Effector memory CD8-positive, alpha-beta T cell (primary cell): Measurements from ENCODE around the gene CEP112.
"Not testable (repeated sequence)": the region's sequence is repeated elsewhere in the genome, so short reads cannot be mapped to it uniquely, and the experiment has no call there.

Source experiments
- ATAC-seq: fragments of 150-1000 bp; cut with Tn5 transposase; replicated peaks from 2 replicates; pipeline ENCODE4 v1.10.0; 2021; ENCODE audit warnings: mild to moderate bottlenecking, moderate library complexity
- DNase-seq, 3 experiments: peaks; one replicate each; pipeline ENCODE4 v3.0.0; 2021
- H3K27ac Mint-ChIP-seq, 2 donors: one replicate each; pipeline ENCODE4 v1.8.0; 2022; ENCODE audit warnings: mild to moderate bottlenecking in 2 of 2, mixed read lengths in 2 of 2, moderate library complexity in 2 of 2
- H3K27me3 Mint-ChIP-seq, 2 donors: one replicate each; pipeline ENCODE4 v1.8.0; 2022; ENCODE audit warnings: mixed read lengths in 2 of 2
- H3K36me3 Mint-ChIP-seq: one replicate; pipeline ENCODE4 v1.8.0; 2022; ENCODE audit warnings: mild to moderate bottlenecking, moderate library complexity, mixed read lengths; ENCODE audit not compliant: insufficient read depth
- H3K4me1 Mint-ChIP-seq, 2 donors: one replicate each; pipeline ENCODE4 v1.8.0; 2022; ENCODE audit warnings: low read depth in 2 of 2, mixed read lengths in 2 of 2
- H3K4me3 Mint-ChIP-seq, 2 donors: one replicate each; pipeline ENCODE4 v1.8.0; 2022; ENCODE audit warnings: mild to moderate bottlenecking in 2 of 2, mixed read lengths in 2 of 2, moderate library complexity in 2 of 2
- H3K9me3 Mint-ChIP-seq, 2 donors: one replicate each; pipeline ENCODE4 v1.8.0; 2022; ENCODE audit warnings: mixed read lengths in 2 of 2

The CEP112 gene

DNA sequence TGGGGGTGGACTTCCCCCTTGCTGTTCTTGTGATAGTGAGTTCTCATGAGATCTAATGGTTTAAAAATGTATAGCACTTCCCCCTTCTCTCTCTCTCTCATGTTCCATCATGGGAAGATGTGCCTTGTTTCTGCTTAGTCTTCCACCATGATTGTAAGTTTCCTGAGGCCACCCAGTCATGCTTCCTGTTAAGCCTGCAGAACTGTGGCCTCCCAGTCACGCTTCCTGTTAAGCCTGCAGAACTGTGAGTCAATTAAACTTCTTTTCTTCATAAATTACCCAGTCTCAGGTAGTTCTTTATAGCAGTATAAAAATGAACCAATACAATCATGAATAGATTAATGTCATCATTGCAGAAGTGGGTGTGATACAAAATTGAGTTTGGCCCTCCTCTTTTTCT, 383.4 kb downstream of the CEP112 start:
- H3K4me3 Mint-ChIP-seq, DNase-seq, ATAC-seq, H3K4me1 Mint-ChIP-seq, H3K36me3 Mint-ChIP-seq, H3K27ac Mint-ChIP-seq: not testable (repeated sequence)
- Mint-ChIP-seq H3K9me3 (peaks cover 6 to 24% of the 10 kb centered on the region in 2 donors), H3K27me3 (peaks cover 0 to 31% of the 10 kb centered on the region in 2 donors)

DNA sequence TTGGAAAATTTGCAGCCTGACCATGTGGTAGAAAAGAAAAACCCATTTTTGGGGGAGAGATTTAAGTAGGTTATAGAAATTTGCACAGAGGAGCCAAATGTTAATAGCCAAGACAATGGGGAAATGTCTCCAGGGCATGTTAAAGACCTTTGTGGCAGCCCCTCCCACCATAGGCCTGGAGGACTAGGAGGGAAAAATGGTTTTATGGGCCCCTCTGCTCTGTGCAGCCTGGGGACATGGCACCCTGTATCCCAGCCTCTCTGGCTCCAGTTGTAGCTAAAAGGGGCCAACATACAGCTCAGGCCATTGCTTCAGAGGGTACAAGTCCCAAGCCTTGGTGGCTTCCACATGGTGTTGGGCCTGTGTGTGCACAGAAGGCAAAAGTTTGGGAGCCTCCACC, 384.6 kb downstream of the CEP112 start:
- Mint-ChIP-seq H3K27me3 (peaks cover 0 to 37% of the 10 kb centered on the region in 2 donors), H3K4me1 (no peaks in the 10 kb centered on the region)

DNA sequence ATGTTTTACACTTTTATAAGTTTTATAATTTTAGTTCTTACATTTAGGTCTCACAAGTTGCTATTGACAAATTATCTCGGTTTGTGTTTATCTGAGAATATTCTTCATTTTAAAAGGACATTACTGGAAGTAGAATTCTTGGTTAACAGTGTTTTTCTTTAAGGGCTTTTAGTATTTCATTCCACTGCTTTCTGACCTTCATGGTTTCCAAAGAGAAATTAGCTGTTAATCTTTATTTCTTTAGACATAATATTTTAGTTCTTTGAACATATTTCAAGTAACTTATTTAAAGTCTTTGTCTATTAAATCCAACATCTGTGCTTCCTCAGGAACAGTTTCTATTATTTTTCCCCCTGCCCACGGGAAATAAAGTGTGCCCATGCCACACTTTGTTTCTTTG, 390.4 kb downstream of the CEP112 start:
- ATAC-seq (no peak), DNase-seq (no peak)
- Mint-ChIP-seq H3K9me3 (peaks cover 4 to 11% of the 10 kb centered on the region in 2 donors), H3K4me3 (no peak overlapping the region), H3K36me3 (no peaks in the 10 kb centered on the region), H3K27ac (no peak overlapping the region), H3K27me3 (peaks cover 0 to 16% of the 10 kb centered on the region in 2 donors), H3K4me1 (no peaks in the 10 kb centered on the region)

More for the DNA sequence above, 384.6 kb downstream of the CEP112 start:
- DNase-seq (no peak), ATAC-seq (no peak)
- Mint-ChIP-seq H3K36me3 (no peaks in the 10 kb centered on the region), H3K4me3 (no peak overlapping the region), H3K27ac (no peak overlapping the region), H3K9me3 (peaks cover 8 to 31% of the 10 kb centered on the region in 2 donors)

DNA sequence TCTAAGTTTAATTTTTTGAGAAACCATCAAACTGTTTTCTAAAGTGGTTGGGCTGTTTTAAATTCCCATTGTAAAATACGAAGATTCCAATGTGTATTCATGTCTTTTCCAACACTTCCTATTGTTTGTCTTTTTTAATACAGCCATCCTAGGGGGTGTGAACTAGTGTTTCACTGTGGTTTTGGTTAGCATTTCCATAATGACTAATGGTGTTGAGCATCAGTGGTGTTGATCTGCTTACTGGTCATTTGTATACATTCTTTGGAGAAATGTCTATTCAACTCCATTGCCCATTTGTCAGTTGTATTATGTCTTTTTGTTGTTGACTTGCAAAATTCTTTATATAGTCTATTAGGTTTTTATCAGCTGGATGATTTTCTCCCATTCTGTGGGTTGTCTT, 391.3 kb downstream of the CEP112 start:
- ATAC-seq, result no peak
- no peaks in the 10 kb centered on the region for H3K36me3 Mint-ChIP-seq
- DNase-seq, result no peak
- no peak overlapping the region for H3K27ac Mint-ChIP-seq
- H3K4me1 Mint-ChIP-seq, result no peaks in the 10 kb centered on the region
- no peak overlapping the region for H3K4me3 Mint-ChIP-seq
- peaks cover 0 to 9% of the 10 kb centered on the region in 2 donors for H3K27me3 Mint-ChIP-seq
- peaks cover 4 to 10% of the 10 kb centered on the region in 2 donors for H3K9me3 Mint-ChIP-seq

DNA sequence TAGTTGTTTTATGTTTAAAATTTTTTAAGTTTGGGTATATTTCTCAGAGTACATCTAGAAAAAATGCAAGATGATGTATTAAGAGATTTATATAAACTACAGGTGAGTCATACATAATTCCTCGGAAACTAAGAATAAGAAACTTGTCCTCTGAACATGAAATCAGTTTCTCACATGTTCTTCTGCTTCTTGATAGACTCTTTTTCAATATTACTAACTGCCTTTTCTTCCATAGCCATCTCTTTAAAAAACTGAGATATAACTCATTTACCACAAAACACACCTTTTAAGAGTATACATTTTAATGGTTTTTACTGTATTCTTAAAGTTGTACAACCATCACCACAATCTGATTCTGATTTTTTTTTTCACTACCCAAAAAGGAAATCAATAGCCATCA, 392.1 kb downstream of the CEP112 start:
- H3K4me3 Mint-ChIP-seq, result no peak overlapping the region
- H3K27me3 Mint-ChIP-seq, result peaks cover 2 to 10% of the 10 kb centered on the region in 2 donors
- H3K27ac Mint-ChIP-seq, result no peak overlapping the region
- peaks cover 4 to 10% of the 10 kb centered on the region in 2 donors for H3K9me3 Mint-ChIP-seq
- no peak for ATAC-seq
- H3K36me3 Mint-ChIP-seq, result no peaks in the 10 kb centered on the region
- DNase-seq, result no peak
- no peaks in the 10 kb centered on the region for H3K4me1 Mint-ChIP-seq

DNA sequence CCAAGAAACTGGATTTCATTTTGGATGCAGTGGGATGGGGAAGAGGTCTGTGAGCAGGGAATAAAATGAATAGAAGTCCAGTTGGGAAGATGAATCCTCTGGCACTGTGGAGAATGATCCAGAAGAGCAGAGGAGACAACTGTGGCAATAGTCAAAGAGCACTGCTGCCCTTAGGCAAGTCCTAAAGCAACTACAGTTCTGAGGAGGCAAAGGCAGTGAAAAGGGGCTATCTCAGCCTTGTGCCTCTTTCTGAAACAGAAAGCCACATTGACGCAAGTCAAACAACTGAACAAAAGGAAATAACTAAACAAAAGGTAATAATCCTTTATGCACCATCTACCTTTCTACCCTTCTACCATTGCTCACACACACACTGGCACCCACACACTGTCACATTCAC, 392.5 kb downstream of the CEP112 start:
- ATAC-seq (no peak), DNase-seq (no peak)
- H3K9me3 Mint-ChIP-seq, result peaks cover 4 to 10% of the 10 kb centered on the region in 2 donors
- no peaks in the 10 kb centered on the region for H3K36me3 Mint-ChIP-seq
- no peak overlapping the region for H3K4me3 Mint-ChIP-seq
- peaks cover 6 to 14% of the 10 kb centered on the region in 2 donors for H3K27me3 Mint-ChIP-seq
- no peak overlapping the region for H3K27ac Mint-ChIP-seq
- H3K4me1 Mint-ChIP-seq, result peaks cover 0 to 2% of the 10 kb centered on the region in 2 donors

DNA sequence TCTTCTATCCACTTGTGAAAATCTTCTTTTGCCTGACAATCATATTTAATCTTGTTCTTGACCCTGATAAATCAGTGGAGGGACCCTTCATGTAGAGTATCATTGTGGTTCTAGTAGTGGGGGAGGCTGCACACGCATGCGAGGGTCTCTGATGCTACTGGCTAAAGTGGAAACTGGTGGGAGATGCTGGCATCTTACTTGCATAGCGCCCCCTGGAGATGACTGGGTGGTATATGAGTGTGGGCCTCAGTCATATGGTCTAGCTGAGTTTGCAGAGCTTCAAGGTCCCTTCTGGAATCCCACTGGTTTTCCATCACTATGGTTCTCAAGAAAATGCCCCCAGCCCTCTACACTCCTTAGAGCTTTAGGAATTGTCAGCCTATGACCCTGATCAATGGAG, 394.1 kb downstream of the CEP112 start:
- no peak overlapping the region for H3K27ac Mint-ChIP-seq
- H3K9me3 Mint-ChIP-seq, result peaks cover 4 to 8% of the 10 kb centered on the region in 2 donors
- H3K4me1 Mint-ChIP-seq, result peaks cover 0 to 4% of the 10 kb centered on the region in 2 donors
- ATAC-seq, result no peak
- H3K36me3 Mint-ChIP-seq, result no peaks in the 10 kb centered on the region
- H3K27me3 Mint-ChIP-seq, result peaks cover 10 to 15% of the 10 kb centered on the region in 2 donors
- no peak for DNase-seq
- no peak overlapping the region for H3K4me3 Mint-ChIP-seq

DNA sequence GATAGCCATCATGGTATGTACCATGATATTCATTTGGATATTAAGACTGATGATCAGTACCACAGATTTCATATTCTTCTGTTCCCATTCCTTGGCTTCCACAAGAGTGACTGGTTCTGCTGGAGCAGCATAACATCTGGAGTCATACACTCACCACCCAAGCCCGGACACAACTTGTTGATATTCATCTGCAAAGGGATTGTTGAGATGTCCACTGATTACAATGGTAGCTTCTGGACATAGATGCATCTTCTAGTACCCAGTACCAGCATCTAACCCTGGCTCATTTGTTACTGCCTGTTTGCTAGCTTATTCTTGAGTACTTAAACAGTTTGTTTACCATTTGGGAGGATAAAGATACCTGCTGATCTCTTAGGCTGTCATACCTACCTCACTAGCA, 394.8 kb downstream of the CEP112 start:
- H3K4me3 Mint-ChIP-seq, result no peak overlapping the region
- peaks cover 8 to 10% of the 10 kb centered on the region in 2 donors for H3K27me3 Mint-ChIP-seq
- DNase-seq (no peak), ATAC-seq (no peak)
- no peak overlapping the region for H3K27ac Mint-ChIP-seq
- peaks cover 0 to under 1% of the 10 kb centered on the region in 2 donors for H3K9me3 Mint-ChIP-seq
- peaks cover 0 to 4% of the 10 kb centered on the region in 2 donors for H3K4me1 Mint-ChIP-seq
- H3K36me3 Mint-ChIP-seq, result no peaks in the 10 kb centered on the region

DNA sequence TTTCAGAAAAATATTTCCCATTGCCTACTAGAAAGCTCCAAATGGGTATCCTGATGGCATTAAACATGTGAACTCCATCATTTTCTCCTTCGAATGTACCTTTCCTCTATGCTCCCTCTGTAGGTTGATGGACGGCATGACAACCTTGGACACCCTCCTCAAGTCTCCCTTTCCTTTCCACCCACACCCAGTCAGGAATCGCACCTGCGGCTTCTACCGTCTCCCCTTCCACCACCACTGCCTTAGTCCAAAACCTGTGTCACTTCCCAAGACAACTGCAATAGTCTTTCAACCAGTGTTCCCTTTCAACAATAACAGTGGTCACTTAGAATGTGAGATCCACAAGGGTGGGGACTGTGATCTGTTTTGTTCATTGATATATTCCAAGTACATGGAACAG, 397.4 kb downstream of the CEP112 start:
- H3K27ac Mint-ChIP-seq, result no peak overlapping the region
- no peak for ATAC-seq
- H3K9me3 Mint-ChIP-seq, result no peaks in the 10 kb centered on the region
- H3K27me3 Mint-ChIP-seq, result peaks cover 7 to 10% of the 10 kb centered on the region in 2 donors
- no peaks in the 10 kb centered on the region for H3K36me3 Mint-ChIP-seq
- no peak overlapping the region for H3K4me3 Mint-ChIP-seq
- DNase-seq, result no peak
- peaks cover 0 to 4% of the 10 kb centered on the region in 2 donors for H3K4me1 Mint-ChIP-seq

DNA sequence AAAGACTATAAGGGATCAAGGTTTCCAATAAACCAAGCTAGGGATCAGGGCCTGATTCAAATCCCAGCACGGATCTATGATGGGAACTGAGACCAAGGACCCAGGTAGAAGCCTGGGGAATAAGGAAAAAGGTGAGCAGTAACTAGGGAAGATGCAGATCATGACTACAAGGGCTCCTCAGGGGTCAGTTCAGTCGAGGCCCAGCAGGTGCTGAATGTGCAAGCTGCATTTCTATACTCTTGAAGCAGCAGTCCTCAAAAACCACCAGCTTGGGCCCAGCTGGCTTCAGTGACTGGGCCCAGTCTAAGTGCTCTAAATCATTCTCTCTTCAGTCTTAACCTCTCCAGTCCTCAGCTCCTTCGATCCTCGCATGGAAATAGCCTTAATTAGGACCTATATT, 401.7 kb downstream of the CEP112 start:
- H3K27ac Mint-ChIP-seq, result no peak overlapping the region
- DNase-seq, result no peak
- H3K36me3 Mint-ChIP-seq, result no peaks in the 10 kb centered on the region
- peaks cover 10 to 13% of the 10 kb centered on the region in 2 donors for H3K27me3 Mint-ChIP-seq
- ATAC-seq, result no peak
- no peaks in the 10 kb centered on the region for H3K9me3 Mint-ChIP-seq
- peaks cover 0 to 4% of the 10 kb centered on the region in 2 donors for H3K4me1 Mint-ChIP-seq
- H3K4me3 Mint-ChIP-seq, result no peak overlapping the region

DNA sequence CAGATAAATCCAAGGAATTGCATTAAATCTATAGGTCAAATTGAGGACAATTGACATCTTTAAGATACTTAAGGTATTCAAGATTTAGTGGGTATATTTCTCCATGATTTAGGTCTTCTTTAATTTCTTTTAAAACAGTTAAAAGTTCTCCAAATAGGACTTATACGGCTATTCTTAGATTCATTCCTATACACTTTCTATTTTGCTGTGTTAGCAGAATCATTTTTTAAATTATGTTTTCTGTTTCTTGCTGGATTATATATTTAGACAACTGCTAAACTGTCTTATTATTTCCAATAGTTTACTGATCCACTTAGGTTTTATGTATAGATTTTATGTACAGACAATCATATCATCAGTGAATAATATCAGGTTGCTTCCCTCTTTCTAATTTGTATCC, 404.4 kb downstream of the CEP112 start:
- Mint-ChIP-seq H3K9me3 (no peaks in the 10 kb centered on the region), H3K4me1 (no peaks in the 10 kb centered on the region), H3K27me3 (peaks cover 0 to 6% of the 10 kb centered on the region in 2 donors), H3K36me3 (no peaks in the 10 kb centered on the region), H3K27ac (no peak overlapping the region), H3K4me3 (no peak overlapping the region)
- DNase-seq, result no peak
- ATAC-seq, result no peak

DNA sequence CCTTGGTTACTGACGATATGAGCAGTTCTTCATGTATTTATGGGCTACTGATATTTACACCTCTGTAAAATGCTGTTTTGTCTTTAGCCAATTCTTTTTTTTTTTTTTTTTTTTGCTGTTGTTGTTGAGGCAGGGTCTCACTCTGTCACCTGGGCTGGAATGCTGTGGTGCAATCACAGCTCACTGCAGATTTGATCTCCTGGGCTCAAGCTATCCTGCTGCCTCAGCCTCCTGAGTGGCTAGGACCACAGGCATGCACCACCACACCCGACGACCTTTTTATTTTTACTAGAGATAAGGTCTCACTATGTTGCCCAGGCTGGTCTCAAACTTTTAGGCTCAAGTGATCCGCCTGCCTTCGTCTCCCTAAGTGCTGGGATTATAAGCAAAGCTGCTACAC, 405.5 kb downstream of the CEP112 start:
- H3K27me3 Mint-ChIP-seq, result peaks cover 0 to 12% of the 10 kb centered on the region in 2 donors
- no peak overlapping the region for H3K4me3 Mint-ChIP-seq
- no peaks in the 10 kb centered on the region for H3K9me3 Mint-ChIP-seq
- H3K4me1 Mint-ChIP-seq, result no peaks in the 10 kb centered on the region
- H3K36me3 Mint-ChIP-seq, result no peaks in the 10 kb centered on the region
- ATAC-seq, result no peak
- no peak for DNase-seq
- H3K27ac Mint-ChIP-seq, result no peak overlapping the region

DNA sequence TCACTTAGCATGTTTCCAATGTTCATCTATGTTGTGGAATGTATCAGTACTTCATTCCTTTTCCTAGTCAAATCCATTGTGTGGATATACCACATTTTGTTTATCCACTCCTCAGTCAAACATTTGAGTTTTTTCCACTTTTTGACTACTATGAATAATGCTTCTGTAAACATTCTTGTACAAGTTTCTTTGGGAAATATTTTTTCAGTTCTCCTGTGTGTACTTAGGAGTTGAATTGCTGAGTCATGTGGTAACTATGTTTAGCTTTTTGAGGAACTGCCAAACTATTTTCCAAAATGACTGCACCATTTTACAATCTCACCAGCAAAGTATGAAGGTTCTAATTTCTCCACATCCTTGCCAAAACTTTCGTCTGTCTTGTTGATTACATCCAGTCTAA, 406.8 kb downstream of the CEP112 start:
- no peaks in the 10 kb centered on the region for H3K9me3 Mint-ChIP-seq
- H3K36me3 Mint-ChIP-seq, result no peaks in the 10 kb centered on the region
- H3K27me3 Mint-ChIP-seq, result peaks cover 0 to 17% of the 10 kb centered on the region in 2 donors
- no peak for DNase-seq
- ATAC-seq, result no peak
- H3K4me3 Mint-ChIP-seq, result no peak overlapping the region
- H3K27ac Mint-ChIP-seq, result no peak overlapping the region
- no peaks in the 10 kb centered on the region for H3K4me1 Mint-ChIP-seq

DNA sequence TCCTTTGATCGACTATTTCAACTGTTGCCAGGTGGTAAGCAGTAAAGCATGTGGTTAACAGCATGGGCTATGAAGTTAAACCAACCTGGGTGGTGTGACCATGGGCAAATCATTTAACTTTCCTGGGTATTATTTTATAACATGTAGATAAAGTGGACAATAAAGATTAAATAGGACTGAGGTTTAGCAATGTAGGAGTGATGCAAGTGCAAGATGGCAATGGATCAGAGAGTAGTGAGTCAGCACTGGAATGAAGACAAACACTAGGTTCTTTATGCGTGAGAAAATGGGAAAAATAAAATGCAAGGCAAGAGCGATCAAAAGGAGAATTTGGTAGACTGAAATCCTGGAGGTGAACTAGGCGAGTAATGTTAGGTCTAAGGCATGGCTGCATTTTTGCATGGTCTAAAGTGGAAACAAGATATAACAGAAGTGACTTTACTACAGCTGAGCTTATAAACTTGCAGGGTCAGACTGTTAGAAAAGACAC, 408.0 kb downstream of the CEP112 start:
- H3K27me3 Mint-ChIP-seq, result peaks cover 0 to 17% of the 10 kb centered on the region in 2 donors
- no peaks in the 10 kb centered on the region for H3K9me3 Mint-ChIP-seq
- DNase-seq (no peak), ATAC-seq (no peak)
- no peak overlapping the region for H3K4me3 Mint-ChIP-seq
- no peak overlapping the region for H3K27ac Mint-ChIP-seq
- no peaks in the 10 kb centered on the region for H3K36me3 Mint-ChIP-seq
- H3K4me1 Mint-ChIP-seq, result no peaks in the 10 kb centered on the region
